DND-41 (cell line): Measurements from ENCODE around the gene PRR29.

Experiments used
- CTCF ChIP-seq: IDR thresholded peaks from 2 replicates; pipeline ENCODE4 v1.5.1; 2012; ENCODE audit warnings: borderline replicate concordance, low read length, moderate library complexity, mild to moderate bottlenecking; ENCODE audit not compliant: poor library complexity, severe bottlenecking; ENCODE audit errors: extremely low read depth
- EZH2 ChIP-seq: IDR thresholded peaks from 3 replicates; pipeline ENCODE4 v1.6.1; 2012; ENCODE audit warnings: borderline replicate concordance, low read depth, mild to moderate bottlenecking, moderate library complexity, low read length, inconsistent platforms; ENCODE audit not compliant: severe bottlenecking

- TF ChIP-seq EZH2: no peak
- TF ChIP-seq CTCF: no peak
Measured at GRCh38 chr17:63963123-63963522, 35.0 kb upstream of the PRR29 start.
